ENCODE measurements around the gene RDH12. TPM values are rescaled to one million over a fixed set of nuclear protein-coding genes. Genes with fewer than 3 reads are reported as not detected.

The RDH12 gene
- polyA plus RNA-seq, 2 donors, result 8.0 to 31.2 TPM

DNA sequence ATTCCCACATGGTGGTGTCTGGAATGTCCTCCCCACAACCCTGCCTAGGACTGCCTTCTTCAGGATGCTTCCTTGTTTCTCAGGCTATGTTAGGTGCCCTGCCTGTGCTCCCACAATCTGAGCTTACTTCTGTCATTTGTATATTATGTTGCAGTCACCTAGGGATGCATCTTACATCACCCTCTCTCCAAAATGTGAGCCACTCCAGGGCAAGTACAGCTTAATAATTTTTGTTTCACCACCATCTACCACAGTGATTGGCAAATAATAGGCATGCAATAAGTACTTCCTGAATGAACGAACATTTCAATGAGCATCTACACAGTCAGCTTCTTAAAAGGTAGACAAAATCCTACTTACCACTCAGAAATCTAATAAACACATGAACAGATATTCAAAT lies 77.1 kb downstream of the RDH12 start:
- Histone ChIP-seq H3K27me3 (ENCODE audit: control insufficient read depth in 1 of 2, insufficient read depth in 2 of 2, low read length in 2 of 2) (no peaks in the 10 kb centered on the region), H3K4me3 (ENCODE audit: low read depth in 1 of 2, low read length in 2 of 2) (no peak overlapping the region), H3K9me3 (ENCODE audit: control insufficient read depth in 2 of 2, insufficient read depth in 1 of 2, low read depth in 1 of 2, low read length in 1 of 2) (no peaks in the 10 kb centered on the region), H3K36me3 (ENCODE audit: control insufficient read depth in 2 of 2, insufficient read depth in 2 of 2, low read length in 1 of 2) (peaks cover 14 to 45% of the 10 kb centered on the region in 2 donors), H3K4me1 (ENCODE audit: control insufficient read depth in 2 of 2, insufficient read depth in 2 of 2, low read length in 1 of 2) (peaks cover 3 to 4% of the 10 kb centered on the region in 2 donors), H3K27ac (ENCODE audit: low read depth in 2 of 2, low read length in 1 of 2) (no peak overlapping the region)
- WGBS, 2 donors, result 84 to 89% methylated on average over 1 of the region's 1 CpG

DNA sequence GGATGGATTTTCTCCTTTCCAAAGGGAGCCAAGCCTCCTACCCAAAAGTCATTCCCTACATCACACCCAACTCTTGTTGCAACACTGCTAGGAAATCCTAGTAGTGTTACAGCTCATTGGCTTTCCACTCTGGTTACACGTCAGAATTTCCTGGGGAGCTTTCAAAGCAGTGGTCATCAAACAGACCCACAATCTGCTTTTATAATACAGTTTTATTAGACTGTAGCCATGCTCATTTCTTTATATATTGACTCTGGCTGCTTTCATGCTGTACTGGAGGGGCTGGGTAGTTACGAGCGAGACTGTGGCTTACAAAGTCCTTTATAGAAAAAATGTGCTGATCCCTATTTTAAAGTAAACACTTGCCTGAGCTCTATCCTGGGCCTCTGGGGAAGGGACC lies 80.4 kb downstream of the RDH12 start:
- Histone ChIP-seq H3K4me3 (ENCODE audit: low read depth in 1 of 2, low read length in 2 of 2) (no peak overlapping the region), H3K27ac (ENCODE audit: low read depth in 2 of 2, low read length in 1 of 2) (no peak overlapping the region), H3K27me3 (ENCODE audit: control insufficient read depth in 1 of 2, insufficient read depth in 2 of 2, low read length in 2 of 2) (no peaks in the 10 kb centered on the region), H3K4me1 (ENCODE audit: control insufficient read depth in 2 of 2, insufficient read depth in 2 of 2, low read length in 1 of 2) (peaks cover 0 to 4% of the 10 kb centered on the region in 2 donors), H3K36me3 (ENCODE audit: control insufficient read depth in 2 of 2, insufficient read depth in 2 of 2, low read length in 1 of 2) (peaks cover 18 to 43% of the 10 kb centered on the region in 2 donors), H3K9me3 (ENCODE audit: control insufficient read depth in 2 of 2, insufficient read depth in 1 of 2, low read depth in 1 of 2, low read length in 1 of 2) (no peaks in the 10 kb centered on the region)
- WGBS, 2 donors, result 57 to 92% methylated on average over 3 of the region's 3 CpGs

Other genes with a start within 250 kb of the RDH12 start
- gene TMEM229B, start 213.2 kb upstream of the RDH12 start, polyA plus RNA-seq, result under 1 TPM; 0.26 to 0.28 TPM
- 10 to 100 TPM in 1 of 2 donors, 1 to 10 TPM in 1; 2.4 to 10.3 TPM for gene PLEKHH1, start 168.6 kb upstream of the RDH12 start, polyA plus RNA-seq
- 10 to 100 TPM; 16.3 to 17.0 TPM for gene PIGH, start 101.6 kb upstream of the RDH12 start, polyA plus RNA-seq
- gene ARG2, start 82.0 kb upstream of the RDH12 start, polyA plus RNA-seq, result 10 to 100 TPM; 12.2 to 30.4 TPM
- 10 to 100 TPM; 57.0 to 58.3 TPM for gene VTI1B, start 27.3 kb upstream of the RDH12 start, polyA plus RNA-seq
- 10 to 100 TPM; 36.8 to 39.9 TPM for gene RDH11, start 6.1 kb upstream of the RDH12 start, polyA plus RNA-seq
- gene ZFYVE26, start 114.7 kb downstream of the RDH12 start, polyA plus RNA-seq, result 1 to 10 TPM; 3.7 to 5.1 TPM
- gene RAD51B, start 117.9 kb downstream of the RDH12 start, polyA plus RNA-seq, result 1 to 10 TPM; 3.2 to 4.0 TPM